ENCODE measurements around the gene TNFAIP1.

GRCh38 chr17:28315846-28316705, 19.5 kb upstream of the TNFAIP1 start:
- TF ChIP-seq POLR2A (IDR thresholded peaks at IDR 0.05; ENCODE audit: low read length) (no peak), GATA1 (IDR thresholded peaks at IDR 0.05; ENCODE audit: low read depth, low read length) (no peak)
